ENCODE data around the gene SH3D19. TPM values are rescaled to one million over a fixed set of nuclear protein-coding genes. Genes with fewer than 3 reads are reported as not detected.

The SH3D19 gene
- total RNA-seq, 1 experiment from 2014 or later, result 41.7 TPM

DNA sequence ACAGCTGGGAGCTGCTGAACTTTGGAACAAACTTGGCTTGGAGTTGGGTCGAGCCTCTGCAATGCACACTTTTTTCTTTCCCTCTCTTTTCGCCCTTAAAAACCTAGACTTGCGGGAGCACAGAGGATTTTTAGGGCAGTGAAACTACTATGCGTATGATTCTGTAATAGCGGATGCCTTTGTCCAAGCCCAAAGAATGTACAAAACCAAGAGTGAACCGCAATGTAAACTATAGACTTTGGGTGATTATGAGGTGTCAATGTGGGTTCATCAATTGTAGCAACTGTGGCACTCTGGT is 493 bp upstream of the SH3D19 start:
- Histone ChIP-seq H3K4me3 (peak overlapping the region; percentile 67; the same call in 1 of the 2 replicates), H3K36me3 (ENCODE audit: low read depth) (no peaks in the 10 kb centered on the region), H3K4me2 (peak overlapping the region; percentile 78), H3K9me2 (ENCODE audit: insufficient read depth) (no peaks in the 10 kb centered on the region), H3K79me2 (ENCODE audit: low read depth) (peaks cover 36% of the 10 kb centered on the region), H3K4me1 (replicated peaks; ENCODE audit: insufficient read depth) (peaks cover 39% of the 10 kb centered on the region), H4K20me1 (ENCODE audit: insufficient read depth) (no peaks in the 10 kb centered on the region), H3K9me3 (ENCODE audit: insufficient read depth, low read depth) (no peaks in the 10 kb centered on the region), H3K27me3 (ENCODE audit: insufficient read depth, low read depth) (no peaks in the 10 kb centered on the region), H3K27ac (peak overlapping the region; percentile 93), H3F3A (ENCODE audit: insufficient read depth, low read depth) (peaks cover 11% of the 10 kb centered on the region), H2AFZ (peak overlapping the region; percentile 86)
- intact Hi-C loops (cut with micrococcal nuclease; ENCODE audit: unreplicated experiment), result loop anchor here (1.0 to 2.0 kb wide), 2 partner anchors 83 to 131 kb away; partner anchors contain the start of gene FHIP1A
- ChIA-PET POLR2A (ENCODE audit: unreplicated experiment) (interaction anchor here (0.5 to 0.7 kb wide), 7 partner anchors 8 to 317 kb away, joined by 3 to 8 read pairs (median 3); no protein-coding TSS in a partner anchor), CTCF (interaction anchor here (0.5 kb wide), 1 partner anchor 127 kb away, joined by 3 read pairs; no protein-coding TSS in a partner anchor)
- no peak for DNase-seq
- no TSS peak for BruUV-seq (replicated peaks)
- TF ChIP-seq CTCF (conservative IDR thresholded peaks at IDR 0.05), result no peak

DNA sequence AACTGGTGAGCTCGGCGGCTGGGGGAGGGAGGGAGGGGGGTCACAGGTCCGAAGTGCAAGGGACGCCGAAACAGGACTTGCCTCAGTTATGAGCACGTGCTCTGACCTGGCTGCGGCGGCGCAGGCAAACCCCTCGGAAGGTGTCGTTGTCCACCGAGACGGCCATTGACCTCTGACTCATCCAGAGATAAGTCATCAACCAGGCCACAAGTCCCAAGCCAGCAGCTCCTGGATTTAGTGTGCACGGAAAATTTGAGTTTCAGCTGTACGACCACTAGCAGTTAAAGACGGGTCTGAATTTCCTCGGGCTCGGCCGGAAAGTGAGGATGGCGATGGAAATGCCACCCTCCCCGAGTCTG is 674 bp downstream of the SH3D19 start:
- TF ChIP-seq CTCF (conservative IDR thresholded peaks at IDR 0.05) (no peak), EZH2 (IDR thresholded peaks at IDR 0.05; ENCODE audit: low read depth) (no peak)
- POLR2A ChIA-PET (ENCODE audit: unreplicated experiment), result interaction anchor here (0.5 to 0.7 kb wide), 4 partner anchors 9 to 211 kb away, joined by 3 to 9 read pairs (median 4); no protein-coding TSS in a partner anchor
- no TSS peak for BruUV-seq (replicated peaks)

DNA sequence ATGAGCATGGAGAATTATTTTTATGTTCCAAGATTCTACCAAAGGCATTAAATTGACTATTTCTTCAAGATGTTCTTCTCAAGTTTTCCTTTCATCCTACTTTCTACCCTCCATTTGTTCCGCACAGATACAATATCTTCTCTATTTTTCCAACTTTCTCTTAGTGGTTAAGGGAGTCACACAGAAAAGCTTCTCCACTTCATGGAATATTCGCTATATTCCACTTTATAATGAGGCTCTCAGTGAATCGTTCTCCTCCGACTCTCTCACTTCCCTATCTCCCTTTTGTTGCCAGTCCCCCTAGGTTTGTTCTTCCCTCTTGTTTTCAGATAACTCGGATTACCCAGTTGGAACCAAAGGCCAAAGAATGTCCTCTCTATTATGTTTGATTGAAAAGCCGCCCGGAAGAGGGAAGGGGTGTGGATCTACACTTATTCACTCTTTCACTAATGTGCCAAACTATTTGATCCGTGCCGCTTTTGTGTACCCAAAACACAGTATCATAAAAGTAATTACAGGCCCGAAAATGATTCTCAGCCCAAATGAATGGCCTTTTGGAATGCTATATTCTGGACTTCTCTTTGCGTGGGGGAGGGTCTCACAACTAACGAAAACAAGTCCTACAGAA is 1.2 kb downstream of the SH3D19 start:
- BruUV-seq (replicated peaks), result TSS peak; percentile 49
- ChIA-PET POLR2A (ENCODE audit: unreplicated experiment) (interaction anchor here (0.6 to 0.7 kb wide), 2 partner anchors 9 to 84 kb away, joined by 4 to 9 read pairs; no protein-coding TSS in a partner anchor), CTCF (no interaction called here)
- no peak for TF ChIP-seq CTCF (conservative IDR thresholded peaks at IDR 0.05)
- no peak for TF ChIP-seq EZH2 (IDR thresholded peaks at IDR 0.05; ENCODE audit: low read depth)
- Histone ChIP-seq H3K4me3 (peak overlapping the region; percentile 67), H3K27ac (peak overlapping the region; percentile 93), H2AFZ (peak overlapping the region; percentile 86), H3K27me3 (ENCODE audit: insufficient read depth, low read depth) (no peaks in the 10 kb centered on the region), H3K9me3 (ENCODE audit: insufficient read depth, low read depth) (no peaks in the 10 kb centered on the region), H3K79me2 (ENCODE audit: low read depth) (peaks cover 53% of the 10 kb centered on the region), H4K20me1 (ENCODE audit: insufficient read depth) (no peaks in the 10 kb centered on the region), H3K4me2 (peak overlapping the region; percentile 78), H3F3A (ENCODE audit: insufficient read depth, low read depth) (peaks cover 9% of the 10 kb centered on the region), H3K36me3 (ENCODE audit: low read depth) (no peaks in the 10 kb centered on the region), H3K4me1 (replicated peaks; ENCODE audit: insufficient read depth) (peaks cover 31% of the 10 kb centered on the region), H3K9me2 (ENCODE audit: insufficient read depth) (no peaks in the 10 kb centered on the region)
- DNase-seq, result no peak
- intact Hi-C loops (cut with micrococcal nuclease; ENCODE audit: unreplicated experiment), result loop anchor here (2.0 kb wide), 1 partner anchor 129 kb away; no protein-coding TSS in a partner anchor

More for the DNA sequence above, 674 bp downstream of the SH3D19 start:
- Histone ChIP-seq H3K9me2 (ENCODE audit: insufficient read depth) (no peaks in the 10 kb centered on the region), H3K4me3 (peak overlapping the region; percentile 67), H3F3A (ENCODE audit: insufficient read depth, low read depth) (peaks cover 11% of the 10 kb centered on the region), H3K36me3 (ENCODE audit: low read depth) (no peaks in the 10 kb centered on the region), H3K4me1 (replicated peaks; ENCODE audit: insufficient read depth) (peaks cover 36% of the 10 kb centered on the region), H3K79me2 (ENCODE audit: low read depth) (peaks cover 48% of the 10 kb centered on the region), H3K27me3 (ENCODE audit: insufficient read depth, low read depth) (no peaks in the 10 kb centered on the region), H2AFZ (peak overlapping the region; percentile 86), H3K9me3 (ENCODE audit: insufficient read depth, low read depth) (no peaks in the 10 kb centered on the region), H3K27ac (peak overlapping the region; percentile 93), H4K20me1 (ENCODE audit: insufficient read depth) (no peaks in the 10 kb centered on the region), H3K4me2 (peak overlapping the region; percentile 78)
- CTCF ChIA-PET, result interaction anchor here (0.8 kb wide), 1 partner anchor 208 kb away, joined by 7 read pairs; no protein-coding TSS in a partner anchor
- intact Hi-C loops (cut with micrococcal nuclease; ENCODE audit: unreplicated experiment), result loop anchor here (1.0 to 2.0 kb wide), 2 partner anchors 85 to 130 kb away; partner anchors contain the start of gene FHIP1A
- DNase-seq, result peak; percentile 71 to 82

Measured in PC-9 (cell line).